ENCODE measurements around the gene FAM25G.
A peak's percentile ranks its signal among the peaks of the same experiment; 100 is the strongest.

Gene FAM25G

DNA sequence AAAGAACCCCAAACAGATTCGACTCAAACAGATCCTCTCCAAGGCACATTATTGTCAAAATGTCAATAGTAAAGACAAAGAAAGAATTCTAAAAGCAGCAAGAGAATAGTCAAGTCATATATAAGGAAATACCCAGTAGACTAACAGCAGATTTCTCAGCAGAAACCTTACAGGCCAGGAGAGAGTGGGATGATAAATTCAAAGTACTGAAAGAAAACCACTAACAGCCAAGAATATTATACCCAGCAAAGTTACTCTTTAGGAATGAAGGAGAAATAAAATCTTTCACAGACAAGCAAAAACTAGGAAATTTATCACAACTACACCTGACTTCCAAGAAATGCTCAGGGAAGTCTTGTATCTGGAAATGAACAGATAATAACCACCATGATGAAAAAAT lies 45.8 kb downstream of the FAM25G start:
- DNase-seq, result no peak

GRCh38 chr10:47444047-47444446 lies 47.5 kb downstream of the FAM25G start:
- no peak for DNase-seq

DNA sequence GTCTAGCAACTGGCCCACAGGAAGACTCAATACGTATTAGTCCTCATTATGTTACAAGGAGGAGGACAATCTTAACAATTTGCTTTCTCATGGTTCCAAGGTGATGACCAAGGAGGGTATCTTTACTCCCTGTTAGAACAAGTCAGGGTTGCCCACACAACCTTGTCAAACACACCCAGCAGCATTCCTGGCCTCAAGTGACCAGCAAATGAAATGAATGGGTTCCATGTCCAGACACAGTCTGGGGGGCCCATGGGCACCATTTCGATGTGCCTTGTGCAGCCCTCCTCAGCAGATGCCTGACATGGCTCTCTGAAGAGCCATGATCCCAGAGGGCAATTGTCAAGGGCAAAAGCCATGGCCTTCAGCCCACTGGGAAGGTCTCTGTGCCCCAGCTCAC lies 48.4 kb downstream of the FAM25G start:
- DNase-seq, result no peak

- DNase-seq, result no peak
Measured at GRCh38 chr10:47442351-47442750, 49.1 kb downstream of the FAM25G start.

- no peak for DNase-seq
Measured at GRCh38 chr10:47441938-47442337, 49.6 kb downstream of the FAM25G start.

DNA sequence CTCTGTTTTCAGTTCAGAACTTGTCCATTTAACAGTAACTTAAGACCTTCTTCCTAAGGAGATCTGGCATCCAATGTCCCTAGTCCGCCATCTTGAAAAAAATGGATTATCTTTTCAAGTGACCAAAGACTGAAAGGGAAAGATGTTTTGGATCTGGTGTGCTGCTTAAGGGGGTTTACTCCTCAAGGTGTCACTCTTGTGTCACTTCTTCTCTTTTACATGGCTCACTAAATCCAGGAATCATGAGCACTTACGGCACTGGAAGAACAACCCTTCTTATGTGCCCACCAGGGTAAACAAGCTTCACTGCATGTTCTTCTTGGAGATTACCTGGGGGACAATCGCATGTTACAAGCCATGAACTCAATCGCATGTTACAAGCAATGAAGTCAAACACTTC lies 51.3 kb downstream of the FAM25G start:
- no peak for DNase-seq

DNA sequence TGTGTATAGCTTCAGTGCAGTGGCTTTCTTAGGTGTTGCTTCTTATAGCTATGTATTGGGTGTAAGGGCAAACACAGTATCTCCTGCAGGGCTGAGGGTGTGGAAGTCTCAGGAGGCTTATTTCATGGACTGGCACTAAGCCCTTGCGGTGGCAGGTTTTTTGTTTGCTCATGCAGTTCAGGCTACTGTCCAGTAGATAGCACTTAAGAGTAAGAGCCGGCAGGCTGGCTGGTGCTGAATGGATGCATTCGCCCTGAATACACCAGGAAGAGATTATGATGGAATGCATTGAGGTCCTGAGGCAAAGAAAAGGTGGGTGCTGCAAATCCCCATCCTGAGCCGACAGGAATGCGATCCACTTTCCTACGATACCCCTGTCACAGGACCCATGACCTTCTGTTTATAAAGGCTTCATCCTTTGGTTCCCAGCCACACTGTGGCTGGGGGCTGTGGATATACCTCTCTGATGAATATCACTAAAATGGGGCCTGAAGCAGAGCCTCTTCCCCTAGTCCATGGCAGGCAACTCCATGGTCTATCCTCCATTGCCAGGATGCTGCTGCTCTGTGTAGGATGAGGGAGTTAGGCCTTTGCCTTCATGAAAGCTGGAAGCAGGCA lies 52.5 kb downstream of the FAM25G start:
- peak; percentile 76 for DNase-seq
